RWPE1 (cell line): Measurements from ENCODE around the gene GRIN3B.
A peak's percentile ranks its signal among the peaks of the same experiment; 100 is the strongest.

Source experiments
- CTCF ChIA-PET: fragments of 350-600 bp; sonication (Branson Sonifier 250); formaldehyde crosslinking; extraction: SDS; loops from one replicate; lab custom pipeline; 2021; lab: Yijun Ruan, JAX
- POLR2A ChIA-PET: fragments of 400-600 bp; formaldehyde crosslinking; extraction: SDS; loops from one replicate; lab custom pipeline; 2020; ENCODE audit warnings: antibody characterized with exemption; ENCODE audit not compliant: low non-redundant PET; lab: Yijun Ruan, JAX
- DNase-seq: peaks from one replicate; pipeline ENCODE4 v3.0.0; 2012; ENCODE audit warnings: low spot score
- H3K27ac ChIP-seq: fragments of 450-650 bp; 2 replicates; pipeline ENCODE4 v1.5.1; 2017
- TF ChIP-seq, protein P1 (sequence below): fragments of 450-650 bp; conservative IDR thresholded peaks from 2 replicates; pipeline ENCODE4 v1.5.1; 2017; ENCODE audit warnings: low read depth, mild to moderate bottlenecking

GRIN3B gene

DNA sequence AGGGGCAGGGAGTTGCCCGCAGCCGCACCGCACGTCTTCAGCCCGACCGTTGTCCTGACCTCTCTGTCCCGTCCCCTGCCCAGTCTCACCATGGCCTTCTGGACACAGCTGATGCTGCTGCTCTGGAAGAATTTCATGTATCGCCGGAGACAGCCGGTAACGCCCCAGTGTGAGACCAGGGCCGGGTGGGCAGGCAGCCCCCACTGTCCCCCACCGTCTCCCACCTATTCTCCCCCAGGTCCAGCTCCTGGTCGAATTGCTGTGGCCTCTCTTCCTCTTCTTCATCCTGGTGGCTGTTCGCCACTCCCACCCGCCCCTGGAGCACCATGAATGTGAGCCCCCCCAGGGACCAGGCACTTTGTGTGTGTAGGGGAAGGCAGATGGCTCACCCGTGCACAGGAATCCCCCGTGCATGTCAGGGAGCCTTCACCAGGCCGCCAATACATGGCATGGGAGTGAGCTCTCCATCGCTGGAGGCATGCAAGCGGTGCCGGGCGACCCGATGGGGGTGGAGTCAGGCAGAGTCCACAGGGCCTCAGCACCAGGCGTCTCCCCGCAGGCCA is 41.1 kb downstream of the GRIN3B start:
- DNase-seq: no peak
- TF ChIP-seq, protein P1, sequence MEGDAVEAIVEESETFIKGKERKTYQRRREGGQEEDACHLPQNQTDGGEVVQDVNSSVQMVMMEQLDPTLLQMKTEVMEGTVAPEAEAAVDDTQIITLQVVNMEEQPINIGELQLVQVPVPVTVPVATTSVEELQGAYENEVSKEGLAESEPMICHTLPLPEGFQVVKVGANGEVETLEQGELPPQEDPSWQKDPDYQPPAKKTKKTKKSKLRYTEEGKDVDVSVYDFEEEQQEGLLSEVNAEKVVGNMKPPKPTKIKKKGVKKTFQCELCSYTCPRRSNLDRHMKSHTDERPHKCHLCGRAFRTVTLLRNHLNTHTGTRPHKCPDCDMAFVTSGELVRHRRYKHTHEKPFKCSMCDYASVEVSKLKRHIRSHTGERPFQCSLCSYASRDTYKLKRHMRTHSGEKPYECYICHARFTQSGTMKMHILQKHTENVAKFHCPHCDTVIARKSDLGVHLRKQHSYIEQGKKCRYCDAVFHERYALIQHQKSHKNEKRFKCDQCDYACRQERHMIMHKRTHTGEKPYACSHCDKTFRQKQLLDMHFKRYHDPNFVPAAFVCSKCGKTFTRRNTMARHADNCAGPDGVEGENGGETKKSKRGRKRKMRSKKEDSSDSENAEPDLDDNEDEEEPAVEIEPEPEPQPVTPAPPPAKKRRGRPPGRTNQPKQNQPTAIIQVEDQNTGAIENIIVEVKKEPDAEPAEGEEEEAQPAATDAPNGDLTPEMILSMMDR: no peak
- H3K27ac ChIP-seq: peak overlapping the region; percentile 81
- POLR2A ChIA-PET: no interaction called here
- CTCF ChIA-PET: interaction anchor here (0.6 kb wide), 1 partner anchor 185 kb away, joined by 3 read pairs; no protein-coding TSS in a partner anchor

DNA sequence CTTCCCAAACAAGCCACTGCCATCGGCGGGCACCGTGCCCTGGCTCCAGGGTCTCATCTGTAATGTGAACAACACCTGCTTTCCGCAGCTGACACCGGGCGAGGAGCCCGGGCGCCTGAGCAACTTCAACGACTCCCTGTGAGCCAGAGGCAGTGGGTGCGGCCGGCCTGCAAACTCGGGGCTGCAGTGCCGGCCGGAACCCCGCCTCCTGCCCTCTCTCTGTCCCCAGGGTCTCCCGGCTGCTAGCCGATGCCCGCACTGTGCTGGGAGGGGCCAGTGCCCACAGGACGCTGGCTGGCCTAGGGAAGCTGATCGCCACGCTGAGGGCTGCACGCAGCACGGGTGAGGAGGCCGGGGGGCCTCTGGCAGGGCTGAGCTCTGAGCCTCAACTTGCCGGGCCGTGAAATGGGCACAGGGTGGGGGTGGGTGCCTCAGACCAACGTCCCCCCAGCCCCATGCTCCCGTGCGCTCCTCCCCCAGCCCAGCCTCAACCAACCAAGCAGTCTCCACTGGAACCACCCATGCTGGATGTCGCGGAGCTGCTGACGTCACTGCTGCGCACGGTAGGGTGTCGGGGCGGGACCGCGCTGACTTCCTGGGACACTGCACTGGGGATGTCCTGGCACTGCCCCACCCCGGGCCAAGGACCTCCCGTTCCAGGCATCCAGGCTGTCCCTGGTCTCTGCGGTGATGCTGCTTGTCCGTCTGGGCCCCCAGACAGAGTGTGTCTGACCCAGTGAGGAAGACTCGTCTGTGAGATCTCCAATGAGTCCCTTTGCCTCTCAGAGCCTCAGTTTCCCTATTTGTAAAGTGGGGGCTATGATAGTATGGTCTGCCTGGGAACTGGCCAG is 41.8 kb downstream of the GRIN3B start:
- TF ChIP-seq, protein P1: no peak
- CTCF ChIA-PET: interaction anchor here (0.5 to 0.6 kb wide), 2 partner anchors 43 to 185 kb away, joined by 3 read pairs; no protein-coding TSS in a partner anchor
- no peak for DNase-seq
- H3K27ac ChIP-seq: peak overlapping the region; percentile 81
- POLR2A ChIA-PET: no interaction called here

DNA sequence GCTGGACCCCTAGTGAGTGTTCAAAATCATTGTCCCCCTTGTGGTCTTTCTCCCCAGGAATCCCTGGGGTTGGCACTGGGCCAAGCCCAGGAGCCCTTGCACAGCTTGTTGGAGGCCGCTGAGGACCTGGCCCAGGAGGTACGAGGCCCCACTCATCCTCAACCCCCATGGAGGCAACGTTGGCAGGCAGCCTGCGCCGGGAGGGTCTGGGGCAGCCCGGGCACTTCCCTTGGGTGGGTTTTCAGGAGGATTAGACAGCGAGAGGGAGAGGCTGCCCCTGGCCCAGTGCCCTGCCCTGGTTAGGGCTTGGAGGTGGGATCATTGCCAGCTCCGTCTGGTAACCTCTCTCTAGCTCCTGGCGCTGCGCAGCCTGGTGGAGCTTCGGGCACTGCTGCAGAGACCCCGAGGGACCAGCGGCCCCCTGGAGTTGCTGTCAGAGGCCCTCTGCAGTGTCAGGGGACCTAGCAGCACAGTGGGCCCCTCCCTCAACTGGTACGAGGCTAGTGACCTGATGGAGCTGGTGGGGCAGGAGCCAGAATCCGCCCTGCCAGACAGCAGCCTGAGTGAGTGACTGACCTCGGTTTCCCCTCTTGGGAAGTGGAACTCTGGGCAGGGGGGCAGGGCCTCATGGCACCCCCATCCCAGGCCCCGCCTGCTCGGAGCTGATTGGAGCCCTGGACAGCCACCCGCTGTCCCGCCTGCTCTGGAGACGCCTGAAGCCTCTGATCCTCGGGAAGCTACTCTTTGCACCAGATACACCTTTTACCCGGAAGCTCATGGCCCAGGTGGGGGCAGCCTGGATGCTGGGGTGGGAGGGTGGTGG is 42.7 kb downstream of the GRIN3B start:
- TF ChIP-seq, protein P1: no peak
- peak overlapping the region; percentile 4; the same call in 1 of the 2 replicates for H3K27ac ChIP-seq
- no peak for DNase-seq
- ChIA-PET POLR2A (interaction anchor here (0.6 kb wide), 1 partner anchor 130 kb away, joined by 7 read pairs; no protein-coding TSS in a partner anchor), CTCF (interaction anchor here (1.0 kb wide), 1 partner anchor 60 kb away, joined by 3 read pairs; no protein-coding TSS in a partner anchor)

DNA sequence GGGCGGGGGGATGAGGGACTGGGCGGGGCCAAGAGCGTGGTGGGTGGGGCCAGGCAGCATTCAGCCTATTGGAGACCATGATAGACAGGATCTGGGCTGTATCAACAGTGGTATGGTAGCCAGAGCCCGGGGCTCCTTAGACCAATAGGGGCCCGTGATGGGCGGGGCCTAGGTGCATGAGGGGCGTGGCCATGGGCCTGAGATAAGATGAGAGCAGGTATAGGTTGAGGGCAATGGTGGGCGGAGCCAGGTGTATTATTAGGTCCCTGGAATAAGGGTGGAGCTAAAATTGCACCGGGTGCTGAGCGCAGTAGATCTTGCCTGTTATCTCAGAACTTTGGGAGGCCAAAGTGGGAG is 45.0 kb downstream of the GRIN3B start:
- CTCF ChIA-PET: interaction anchor here (0.7 kb wide), 1 partner anchor 199 kb away, joined by 5 read pairs; no protein-coding TSS in a partner anchor
- H3K27ac ChIP-seq: peak overlapping the region; percentile 16; the same call in 1 of the 2 replicates
- TF ChIP-seq, protein P1: no peak
- no peak for DNase-seq
- POLR2A ChIA-PET: no interaction called here

DNA sequence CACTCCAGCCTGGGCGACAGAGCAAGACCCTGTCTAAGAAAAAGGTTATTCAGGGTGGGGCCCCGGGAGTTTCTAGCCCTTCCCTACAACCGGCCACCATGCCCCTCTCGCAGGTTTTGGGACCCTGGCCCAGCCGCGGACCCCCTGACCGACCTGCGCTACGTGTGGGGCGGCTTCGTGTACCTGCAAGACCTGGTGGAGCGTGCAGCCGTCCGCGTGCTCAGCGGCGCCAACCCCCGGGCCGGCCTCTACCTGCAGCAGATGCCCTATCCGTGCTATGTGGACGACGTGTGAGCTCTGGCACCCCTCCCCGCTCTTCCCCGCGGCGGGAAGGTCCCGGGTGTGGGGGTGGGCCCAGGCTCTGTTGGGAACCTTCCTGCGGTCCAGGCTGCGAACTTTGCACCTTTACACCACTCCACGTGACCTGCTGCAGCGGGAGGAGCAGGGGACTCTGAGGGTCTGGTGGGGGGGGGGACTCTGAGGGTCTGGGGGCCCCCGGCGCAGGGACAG is 46.0 kb downstream of the GRIN3B start:
- no peak for DNase-seq
- ChIA-PET POLR2A (no interaction called here), CTCF (no interaction called here)
- TF ChIP-seq, protein P1: no peak
- no peak overlapping the region; the same call in 1 of the 2 replicates for H3K27ac ChIP-seq
